ENCODE results near the gene MANBA.

The MANBA gene

DNA sequence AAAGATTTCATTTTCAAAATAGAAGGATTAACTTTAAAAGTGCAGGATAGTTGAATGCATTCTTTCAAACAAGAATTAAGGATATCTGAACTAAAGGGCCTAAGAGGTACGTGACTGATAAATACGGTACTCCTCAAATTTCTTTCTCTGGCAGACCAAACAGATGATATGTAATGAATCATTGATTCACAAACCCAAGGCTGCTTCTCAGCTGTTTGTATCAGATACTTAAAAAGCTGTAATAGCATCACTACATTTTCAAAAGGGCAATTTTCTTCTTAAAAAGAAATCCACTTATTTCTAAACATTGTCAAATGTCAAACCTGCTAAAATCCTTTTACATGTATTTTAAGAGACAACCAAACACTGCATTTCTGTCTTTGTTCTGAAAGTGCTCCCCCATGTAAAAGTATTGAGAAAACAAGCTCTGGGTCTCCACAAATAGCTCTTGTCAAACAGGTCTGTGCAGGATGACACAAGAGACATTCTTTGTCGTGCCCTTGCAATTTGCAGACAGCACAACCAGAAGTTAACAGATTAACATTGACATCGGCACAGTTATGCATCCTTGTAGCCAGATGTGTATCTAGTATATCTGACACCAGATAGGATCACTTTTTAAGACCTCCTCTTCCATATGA is 82.0 kb downstream of the MANBA start:
- DNase-seq (ENCODE audit: low read depth in 1 of 2, low spot score in 1 of 2) = peak in 1 of 2 experiments; percentile 69
- no peak for TF ChIP-seq JUND (IDR thresholded peaks at IDR 0.05; ENCODE audit: low read depth)
- in situ Hi-C loops (cut with HindIII; ENCODE audit: low pct_unique_long_range_greater_than_20kb, low sequenced_read_pairs) = no loop called here

DNA sequence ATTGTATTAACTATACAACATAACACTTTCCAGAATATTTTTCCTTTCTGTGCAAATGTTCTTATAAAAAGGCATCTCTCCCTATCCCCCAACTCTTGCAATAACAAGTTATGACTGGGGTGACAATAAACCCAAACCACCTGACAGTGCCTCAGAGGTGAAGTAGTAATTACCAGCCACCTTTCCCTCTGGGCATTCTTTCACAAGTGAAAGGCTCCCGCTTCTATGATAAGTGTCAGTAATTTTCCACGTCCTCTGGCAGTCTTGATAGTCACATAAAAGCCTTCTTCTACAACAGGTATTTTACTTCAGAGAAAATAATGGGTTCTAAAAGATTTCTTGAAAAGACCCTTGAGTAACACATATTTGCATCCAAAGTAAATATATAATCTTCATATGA is 82.7 kb downstream of the MANBA start:
- TF ChIP-seq JUND (IDR thresholded peaks at IDR 0.05; ENCODE audit: low read depth) = no peak
- in situ Hi-C loops (cut with HindIII; ENCODE audit: low pct_unique_long_range_greater_than_20kb, low sequenced_read_pairs) = no loop called here
- peak in 1 of 2 experiments; percentile 0 for DNase-seq (ENCODE audit: low read depth in 1 of 2, low spot score in 1 of 2)

DNA sequence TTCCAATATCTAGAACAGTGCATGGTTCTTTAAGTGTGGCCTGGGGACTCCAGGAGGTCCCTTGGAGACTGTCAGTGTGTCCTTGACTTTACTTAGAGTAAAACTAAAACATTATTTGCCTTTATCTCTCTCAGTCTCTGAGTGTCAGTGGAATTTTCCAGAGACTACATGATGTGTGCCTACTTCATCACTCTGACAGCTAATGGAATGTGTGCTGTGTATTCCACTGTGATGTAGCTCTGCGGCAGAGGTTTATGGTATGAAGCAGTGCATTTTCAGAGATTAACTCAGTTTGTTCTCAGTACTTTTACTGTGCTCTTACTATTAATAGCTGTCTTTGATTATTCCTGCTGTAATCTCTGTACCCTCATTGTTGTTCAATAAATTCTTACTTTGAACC is 85.6 kb downstream of the MANBA start:
- in situ Hi-C loops (cut with HindIII; ENCODE audit: low pct_unique_long_range_greater_than_20kb, low sequenced_read_pairs) = no loop called here
- TF ChIP-seq JUND (IDR thresholded peaks at IDR 0.05; ENCODE audit: low read depth) = no peak
- DNase-seq (ENCODE audit: low read depth in 1 of 2, low spot score in 1 of 2) = no peak

DNA sequence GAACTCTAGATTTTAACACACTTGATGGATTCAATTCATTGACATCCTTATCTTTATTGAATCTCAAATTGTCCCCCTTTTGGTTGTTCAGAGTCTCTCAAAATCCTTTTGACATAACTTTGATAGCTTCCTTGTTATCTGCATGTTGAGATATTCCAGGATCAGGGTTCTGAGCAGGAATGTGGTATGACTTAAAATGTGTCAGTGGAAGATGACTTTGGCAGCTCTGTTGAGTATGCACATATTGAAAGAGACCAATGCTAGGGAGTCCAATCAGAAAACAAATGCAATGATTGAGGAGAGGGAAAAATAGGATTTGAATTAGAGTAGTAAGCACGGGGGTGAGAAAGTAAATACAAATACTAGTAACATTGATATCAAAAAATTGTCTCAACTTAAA is 93.8 kb downstream of the MANBA start:
- TF ChIP-seq JUND (IDR thresholded peaks at IDR 0.05; ENCODE audit: low read depth) = no peak
- in situ Hi-C loops (cut with HindIII; ENCODE audit: low pct_unique_long_range_greater_than_20kb, low sequenced_read_pairs) = no loop called here
- DNase-seq (ENCODE audit: low read depth in 1 of 2, low spot score in 1 of 2) = no peak

DNA sequence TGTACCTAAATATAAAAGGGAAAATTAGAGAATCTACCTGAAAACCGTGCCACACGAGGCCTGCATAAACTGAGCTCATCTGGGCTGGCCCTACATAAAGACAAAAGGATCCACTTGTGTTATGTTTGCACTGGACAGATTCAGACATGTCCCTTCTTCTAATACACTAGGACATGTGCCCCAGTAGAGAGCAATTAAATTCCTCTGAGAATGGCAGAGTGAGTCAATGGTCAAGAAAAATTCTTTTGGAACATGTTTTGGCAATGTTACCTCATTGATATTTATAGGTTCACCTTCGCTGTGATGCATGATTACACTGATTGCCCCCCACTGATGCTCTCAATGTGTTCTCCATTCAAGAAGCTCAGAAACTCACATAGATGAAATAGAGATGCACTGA is 95.2 kb downstream of the MANBA start:
- no peak for DNase-seq (ENCODE audit: low read depth in 1 of 2, low spot score in 1 of 2)
- in situ Hi-C loops (cut with HindIII; ENCODE audit: low pct_unique_long_range_greater_than_20kb, low sequenced_read_pairs) = no loop called here

DNA sequence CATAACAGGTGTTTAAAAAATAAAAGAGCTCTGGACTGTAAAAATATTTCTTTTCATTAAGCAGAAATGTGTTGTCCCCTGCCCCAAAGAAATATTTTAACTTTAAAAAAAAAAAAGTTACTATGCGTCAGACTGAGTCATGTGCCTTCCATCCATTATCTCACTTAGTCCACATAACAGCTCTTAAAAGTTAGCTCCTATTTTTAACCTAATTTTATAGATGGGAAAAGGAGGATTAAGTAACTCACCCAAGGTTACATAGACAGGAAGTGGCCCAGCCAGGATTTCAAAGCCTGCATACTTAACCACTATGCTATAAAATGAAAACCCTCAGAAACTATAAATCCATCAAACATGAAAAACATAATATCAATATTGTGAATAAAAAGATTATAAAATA is 97.7 kb downstream of the MANBA start:
- no peak for DNase-seq (ENCODE audit: low read depth in 1 of 2, low spot score in 1 of 2)
- TF ChIP-seq JUND (IDR thresholded peaks at IDR 0.05; ENCODE audit: low read depth) = no peak
- in situ Hi-C loops (cut with HindIII; ENCODE audit: low pct_unique_long_range_greater_than_20kb, low sequenced_read_pairs) = no loop called here

More for the DNA sequence above, 95.2 kb downstream of the MANBA start:
- TF ChIP-seq JUND (IDR thresholded peaks at IDR 0.05; ENCODE audit: low read depth) = no peak

DNA sequence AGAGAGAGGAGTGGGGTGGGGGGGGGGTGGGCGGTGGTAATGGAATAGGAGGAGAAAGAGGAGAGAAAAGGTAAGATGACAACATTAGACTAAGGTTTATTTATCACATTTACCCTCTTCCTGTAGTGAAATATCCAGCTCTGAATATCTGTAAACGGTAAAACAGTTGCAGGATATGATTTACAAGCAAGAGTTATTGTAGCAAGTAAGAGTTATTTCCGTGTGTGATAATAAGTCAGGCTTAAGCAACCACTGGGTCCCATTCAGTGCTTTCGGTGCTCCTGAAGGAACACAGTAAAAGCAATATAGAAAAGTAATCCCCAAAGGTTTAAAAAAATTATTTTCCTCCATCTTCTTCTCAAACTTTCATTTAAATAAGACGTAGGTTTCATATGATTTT is 103.6 kb downstream of the MANBA start:
- no peak for DNase-seq (ENCODE audit: low read depth in 1 of 2, low spot score in 1 of 2)
- TF ChIP-seq JUND (IDR thresholded peaks at IDR 0.05; ENCODE audit: low read depth) = no peak
- in situ Hi-C loops (cut with HindIII; ENCODE audit: low pct_unique_long_range_greater_than_20kb, low sequenced_read_pairs) = no loop called here

DNA sequence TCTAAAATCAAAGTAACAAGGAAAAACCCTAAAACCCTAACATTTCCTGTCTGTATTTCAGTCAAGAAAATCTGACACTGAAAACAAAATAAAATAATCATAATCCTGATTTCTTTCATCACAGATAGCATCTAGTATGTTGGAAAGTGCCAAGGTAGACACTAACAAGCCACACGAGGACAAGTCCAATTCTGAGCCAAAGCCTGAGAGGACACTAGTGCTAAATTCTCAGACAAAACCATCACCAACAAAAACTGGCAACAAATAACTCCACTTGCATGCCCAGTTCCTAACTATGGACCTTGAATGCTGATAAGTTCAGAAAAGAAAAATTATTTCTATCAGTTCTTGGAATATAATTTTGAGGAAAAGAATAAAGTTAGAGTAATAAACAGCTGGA is 113.7 kb downstream of the MANBA start:
- TF ChIP-seq JUND (IDR thresholded peaks at IDR 0.05; ENCODE audit: low read depth) = no peak
- in situ Hi-C loops (cut with HindIII; ENCODE audit: low pct_unique_long_range_greater_than_20kb, low sequenced_read_pairs) = no loop called here
- no peak for DNase-seq (ENCODE audit: low read depth in 1 of 2, low spot score in 1 of 2)

DNA sequence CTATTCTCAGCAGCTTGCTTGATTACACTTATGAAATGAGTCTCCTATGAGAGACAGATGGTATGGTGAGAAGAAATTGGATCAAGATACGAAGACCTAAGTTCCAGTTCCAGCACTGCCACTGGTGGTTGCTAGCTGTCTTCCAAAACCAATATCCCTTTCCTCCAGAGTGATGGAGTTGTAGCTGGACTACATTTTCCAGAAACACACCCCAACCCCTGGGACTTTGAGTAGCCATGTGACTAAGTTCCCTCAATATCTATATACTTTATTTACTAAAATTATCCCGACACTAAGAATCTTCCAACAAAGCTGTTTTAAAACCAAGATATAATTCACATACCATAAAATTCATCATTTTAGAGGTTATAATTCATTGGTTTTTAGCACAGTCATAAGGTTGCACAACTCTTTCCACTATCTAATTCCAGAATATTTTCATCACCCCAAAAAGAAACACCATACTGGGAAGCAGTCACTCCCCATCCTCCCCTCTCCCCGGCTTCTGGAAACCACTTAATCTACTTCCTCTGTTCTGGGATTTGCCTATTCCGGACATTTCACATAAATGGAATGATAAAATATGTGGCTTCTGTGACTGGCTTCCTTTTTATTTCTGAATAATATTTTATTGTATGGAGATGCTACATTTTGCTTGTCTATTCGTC is 118.0 kb downstream of the MANBA start:
- no peak for TF ChIP-seq JUND (IDR thresholded peaks at IDR 0.05; ENCODE audit: low read depth)
- DNase-seq (ENCODE audit: low read depth in 1 of 2, low spot score in 1 of 2) = no peak
- in situ Hi-C loops (cut with HindIII; ENCODE audit: low pct_unique_long_range_greater_than_20kb, low sequenced_read_pairs) = no loop called here

DNA sequence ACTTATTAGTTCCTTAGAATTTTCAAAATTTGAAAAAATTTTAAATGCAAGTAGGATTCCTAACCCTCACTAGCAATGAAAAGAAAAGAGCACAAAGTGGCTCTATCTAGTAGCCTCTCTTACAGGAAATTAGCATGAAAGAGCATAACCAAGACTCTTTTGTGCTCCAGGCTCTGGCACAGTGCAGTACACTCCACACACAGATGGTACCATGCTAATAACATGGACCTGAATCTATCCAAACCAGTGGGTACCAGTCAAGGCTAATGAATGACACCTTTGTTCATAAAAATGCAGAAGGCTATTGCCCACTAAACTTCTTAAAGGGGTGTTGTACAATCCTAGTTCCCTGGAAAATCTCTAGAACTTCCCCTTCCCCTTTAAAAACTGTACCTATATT is 119.0 kb downstream of the MANBA start:
- in situ Hi-C loops (cut with HindIII; ENCODE audit: low pct_unique_long_range_greater_than_20kb, low sequenced_read_pairs) = no loop called here
- TF ChIP-seq JUND (IDR thresholded peaks at IDR 0.05; ENCODE audit: low read depth) = no peak
- DNase-seq (ENCODE audit: low read depth in 1 of 2, low spot score in 1 of 2) = no peak

DNA sequence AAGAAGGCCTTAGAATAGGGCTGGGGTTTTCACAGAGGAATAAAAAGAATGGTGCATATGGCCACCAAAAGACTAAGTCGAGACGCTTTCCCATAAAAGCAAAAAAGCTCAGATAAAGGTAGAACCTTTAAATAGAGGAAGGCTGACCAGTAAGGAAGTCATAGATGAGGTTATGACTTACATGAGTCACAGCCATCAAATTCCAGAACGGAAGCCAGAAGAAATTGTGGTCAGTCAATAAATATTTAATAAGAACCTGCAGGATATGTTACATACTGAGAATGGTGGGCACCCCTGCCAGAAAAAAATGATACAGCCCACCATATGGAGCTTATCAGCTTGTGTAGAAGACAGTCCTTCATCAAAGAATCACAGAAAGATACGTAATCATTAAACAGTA is 120.1 kb downstream of the MANBA start:
- TF ChIP-seq JUND (IDR thresholded peaks at IDR 0.05; ENCODE audit: low read depth) = no peak
- DNase-seq (ENCODE audit: low read depth in 1 of 2, low spot score in 1 of 2) = no peak
- in situ Hi-C loops (cut with HindIII; ENCODE audit: low pct_unique_long_range_greater_than_20kb, low sequenced_read_pairs) = no loop called here

DNA sequence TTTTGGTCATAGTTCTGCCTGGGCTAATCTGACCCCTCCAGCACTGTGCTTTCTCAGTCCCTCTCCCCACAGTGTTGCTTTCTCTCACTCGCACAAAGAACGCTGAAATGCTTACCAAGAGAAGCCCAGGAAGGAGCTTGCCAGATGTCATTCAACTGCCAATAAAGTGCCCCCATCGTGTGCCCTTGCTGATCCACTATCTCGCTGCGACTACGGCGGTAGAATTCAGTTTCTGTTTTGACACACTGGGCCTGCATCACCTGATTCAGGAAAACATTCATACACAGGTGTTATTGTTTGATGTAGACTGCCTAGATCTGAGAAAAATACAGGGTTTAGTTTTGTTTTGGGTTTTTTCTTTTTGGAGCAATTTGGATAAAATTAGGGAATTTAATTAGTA is 121.2 kb downstream of the MANBA start:
- no peak for DNase-seq (ENCODE audit: low read depth in 1 of 2, low spot score in 1 of 2)
- in situ Hi-C loops (cut with HindIII; ENCODE audit: low pct_unique_long_range_greater_than_20kb, low sequenced_read_pairs) = no loop called here
- no peak for TF ChIP-seq JUND (IDR thresholded peaks at IDR 0.05; ENCODE audit: low read depth)

DNA sequence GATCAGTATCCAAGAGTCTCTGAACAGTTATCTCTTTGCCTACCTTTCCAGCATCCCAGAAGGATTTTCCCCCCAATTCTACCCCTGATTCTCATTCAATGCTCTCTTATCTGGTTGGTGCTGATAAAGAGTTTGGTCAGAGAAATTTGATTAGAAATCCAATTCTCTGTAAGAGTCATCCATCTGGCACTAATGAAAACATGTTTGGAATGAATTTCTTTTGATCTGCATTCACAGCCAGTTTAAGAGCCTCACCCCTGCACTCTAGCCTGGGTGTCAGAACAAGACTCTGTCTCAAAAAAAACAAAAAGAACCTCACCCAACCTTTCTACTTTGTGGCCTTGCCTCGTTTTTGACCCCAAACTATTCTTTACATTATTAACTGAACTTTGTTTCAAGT is 122.1 kb downstream of the MANBA start:
- no peak for TF ChIP-seq JUND (IDR thresholded peaks at IDR 0.05; ENCODE audit: low read depth)
- in situ Hi-C loops (cut with HindIII; ENCODE audit: low pct_unique_long_range_greater_than_20kb, low sequenced_read_pairs) = no loop called here
- DNase-seq (ENCODE audit: low read depth in 1 of 2, low spot score in 1 of 2) = no peak

DNA sequence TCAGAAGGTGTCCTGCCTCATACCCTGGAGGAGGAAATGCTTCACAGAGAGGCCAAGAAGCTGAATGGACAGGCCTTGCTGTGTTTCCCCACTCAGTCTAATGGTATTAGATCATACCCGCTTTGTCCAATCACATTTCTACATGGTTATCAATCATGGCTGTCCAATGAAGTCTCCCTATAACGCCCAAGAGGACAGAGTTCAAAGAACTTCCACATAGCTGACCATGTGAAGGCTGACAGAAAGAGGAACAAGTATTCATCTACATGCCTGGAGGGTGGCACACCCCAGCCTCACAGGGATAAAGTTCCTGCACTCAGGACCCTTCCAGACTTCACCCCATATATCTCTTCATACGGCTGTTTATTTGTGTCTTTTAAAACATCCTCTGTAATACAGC is 123.4 kb downstream of the MANBA start:
- DNase-seq (ENCODE audit: low read depth in 1 of 2, low spot score in 1 of 2) = no peak
- in situ Hi-C loops (cut with HindIII; ENCODE audit: low pct_unique_long_range_greater_than_20kb, low sequenced_read_pairs) = no loop called here
- no peak for TF ChIP-seq JUND (IDR thresholded peaks at IDR 0.05; ENCODE audit: low read depth)
